ENCODE data around the gene BANP. TPM values are rescaled to one million over a fixed set of nuclear protein-coding genes. Genes with fewer than 3 reads are reported as not detected.
"Not testable (repeated sequence)": the region's sequence is repeated elsewhere in the genome, so short reads cannot be mapped to it uniquely, and the experiment has no call there.

BANP gene
- total RNA-seq, 1 donor from 2014 or later, result 16.4 TPM

- no peak for DNase-seq (ENCODE audit: low read depth, low spot score)
These were observed 14.9 kb downstream of the BANP start for GRCh38 chr16:87966064-87966645.

GRCh38 chr16:87966685-87967185 lies 15.5 kb downstream of the BANP start:
- no peak for DNase-seq (ENCODE audit: low read depth, low spot score)

- no peak for DNase-seq (ENCODE audit: low read depth, low spot score)
These were observed 17.3 kb downstream of the BANP start for GRCh38 chr16:87968541-87968940.

- no peak for DNase-seq (ENCODE audit: low read depth, low spot score)
These were observed 19.0 kb downstream of the BANP start for GRCh38 chr16:87970186-87970585.

GRCh38 chr16:87971933-87972332 lies 20.7 kb downstream of the BANP start:
- DNase-seq (ENCODE audit: low read depth, low spot score), result no peak

GRCh38 chr16:87973717-87974116 lies 22.5 kb downstream of the BANP start:
- DNase-seq (ENCODE audit: low read depth, low spot score), result no peak

GRCh38 chr16:87974178-87974577 lies 22.9 kb downstream of the BANP start:
- no peak for DNase-seq (ENCODE audit: low read depth, low spot score)

- DNase-seq (ENCODE audit: low read depth, low spot score), result no peak
These were observed 25.4 kb downstream of the BANP start for GRCh38 chr16:87976665-87977064.

GRCh38 chr16:87978127-87978526 lies 26.9 kb downstream of the BANP start:
- no peak for DNase-seq (ENCODE audit: low read depth, low spot score)

- DNase-seq (ENCODE audit: low read depth, low spot score), result no peak
These were observed 28.1 kb downstream of the BANP start for GRCh38 chr16:87979352-87979751.

- not testable (repeated sequence) for DNase-seq (ENCODE audit: low read depth, low spot score)
These were observed 28.8 kb downstream of the BANP start for GRCh38 chr16:87979911-87980630.

GRCh38 chr16:87981376-87981775 lies 30.1 kb downstream of the BANP start:
- not testable (repeated sequence) for DNase-seq (ENCODE audit: low read depth, low spot score)

- DNase-seq (ENCODE audit: low read depth, low spot score), result no peak
These were observed 31.4 kb downstream of the BANP start for GRCh38 chr16:87982581-87983041.

- not testable (repeated sequence) for DNase-seq (ENCODE audit: low read depth, low spot score)
These were observed 32.0 kb downstream of the BANP start for GRCh38 chr16:87983072-87983736.

- peak; percentile 7 for DNase-seq (ENCODE audit: low read depth, low spot score)
These were observed 32.5 kb downstream of the BANP start for GRCh38 chr16:87983737-87984097.

GRCh38 chr16:87984180-87984579 lies 32.9 kb downstream of the BANP start:
- not testable (repeated sequence) for DNase-seq (ENCODE audit: low read depth, low spot score)

- DNase-seq (ENCODE audit: low read depth, low spot score), result no peak
These were observed 33.5 kb downstream of the BANP start for GRCh38 chr16:87984632-87985267.

GRCh38 chr16:87985493-87985892 lies 34.3 kb downstream of the BANP start:
- not testable (repeated sequence) for DNase-seq (ENCODE audit: low read depth, low spot score)

GRCh38 chr16:87986361-87986849 lies 35.2 kb downstream of the BANP start:
- not testable (repeated sequence) for DNase-seq (ENCODE audit: low read depth, low spot score)

- DNase-seq (ENCODE audit: low read depth, low spot score), result not testable (repeated sequence)
These were observed 37.4 kb downstream of the BANP start for GRCh38 chr16:87988596-87988995.

- DNase-seq (ENCODE audit: low read depth, low spot score), result not testable (repeated sequence)
These were observed 39.0 kb downstream of the BANP start for GRCh38 chr16:87990254-87990653.

GRCh38 chr16:87992142-87992541 lies 40.9 kb downstream of the BANP start:
- not testable (repeated sequence) for DNase-seq (ENCODE audit: low read depth, low spot score)

Measured in pulmonary artery endothelial cell (primary cell).